MCF 10A (cell line): ENCODE data around the gene FOXK1. TPM values are rescaled to one million over a fixed set of nuclear protein-coding genes. Genes with fewer than 3 reads are reported as not detected.

Experiments used
- BruUV-seq: library from RNA; stranded (reverse); fragments of 400-500 nt; replicated peaks from 2 replicates; lab custom pipeline; 2021; lab: Mats Ljungman, UMichigan
- CTCF ChIA-PET: fragments of 300-600 bp; sonication (Branson Sonifier 250); formaldehyde crosslinking; extraction: SDS; loops from one replicate; lab custom pipeline; 2021; ENCODE audit warnings: antibody characterized with exemption, inconsistent platforms; lab: Yijun Ruan, JAX
- POLR2A ChIA-PET: fragments of 300-600, 350-650 bp; sonication (Branson Sonifier 250); formaldehyde crosslinking; extraction: SDS; loops from one replicate; lab custom pipeline; 2020; ENCODE audit warnings: antibody characterized with exemption, inconsistent platforms; lab: Yijun Ruan, JAX
- DNase-seq: peaks from one replicate; pipeline ENCODE4 v3.0.0-alpha.2; 2018; ENCODE audit not compliant: unreplicated experiment
- H3K27ac Mint-ChIP-seq: one replicate; pipeline ENCODE4 v1.8.0; 2022; ENCODE audit warnings: mild to moderate bottlenecking, low read depth, mixed read lengths; ENCODE audit not compliant: unreplicated experiment
- H3K27me3 Mint-ChIP-seq: one replicate; pipeline ENCODE4 v1.8.0; 2022; ENCODE audit warnings: mixed read lengths; ENCODE audit not compliant: insufficient read depth, unreplicated experiment
- H3K36me3 Mint-ChIP-seq: one replicate; pipeline ENCODE4 v1.8.0; 2022; ENCODE audit warnings: mild to moderate bottlenecking, moderate library complexity, mixed read lengths; ENCODE audit not compliant: insufficient read depth, unreplicated experiment
- H3K4me1 Mint-ChIP-seq: one replicate; pipeline ENCODE4 v1.8.0; 2022; ENCODE audit warnings: mixed read lengths; ENCODE audit not compliant: insufficient read depth, unreplicated experiment
- H3K4me3 Mint-ChIP-seq: one replicate; pipeline ENCODE4 v1.8.0; 2022; ENCODE audit warnings: mild to moderate bottlenecking, moderate library complexity, mixed read lengths; ENCODE audit not compliant: unreplicated experiment
- H3K9me3 Mint-ChIP-seq: one replicate; pipeline ENCODE4 v1.8.0; 2022; ENCODE audit warnings: mixed read lengths; ENCODE audit not compliant: unreplicated experiment
- intact Hi-C: fragments of 100-400 bp; cut with micrococcal nuclease; formaldehyde crosslinking; loops from 2 replicates; pipeline ENCODE4 v1.14.1; 2022
- total RNA-seq: library from RNA; stranded (reverse); gene quantifications from 2 replicates; pipeline ENCODE4 v1.2.3, GENCODE V29; 2022
- TF ChIP-seq, protein P1 (sequence below): fragments of 200-600 bp; IDR thresholded peaks from one replicate; pipeline ENCODE4 v1.8.0; 2022; ENCODE audit warnings: antibody characterized with exemption, mild to moderate bottlenecking; ENCODE audit not compliant: unreplicated experiment

FOXK1 gene
- total RNA-seq, 1 experiment from 2014 or later, result 37.7 TPM

DNA sequence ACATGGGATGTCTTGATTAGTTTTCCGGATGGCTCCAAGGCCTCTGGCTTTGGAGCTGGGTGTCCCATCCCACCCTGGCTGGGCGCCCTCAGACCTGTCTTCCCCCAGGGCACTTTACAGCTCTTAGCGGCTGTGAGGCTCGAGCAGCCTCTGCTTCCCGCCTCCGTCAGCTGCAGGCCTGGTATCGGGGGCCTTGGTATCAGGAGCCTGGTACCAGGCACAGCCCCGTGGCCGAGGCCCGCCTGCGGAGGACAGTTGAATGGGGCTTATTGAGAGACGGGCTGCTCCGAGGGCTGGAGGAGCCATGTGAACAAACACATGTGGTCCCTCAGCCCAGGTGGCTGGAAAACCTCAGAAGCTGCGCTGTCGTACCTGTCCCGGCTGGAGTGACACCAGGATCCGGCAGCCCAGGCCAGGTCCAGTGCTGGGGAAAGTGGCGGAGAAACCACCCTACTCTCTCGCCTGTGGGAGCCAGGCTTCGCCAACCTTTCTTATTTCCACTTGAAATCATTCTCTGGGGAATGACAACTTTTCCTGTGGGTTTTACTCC lies 69.4 kb downstream of the FOXK1 start:
- no peak for DNase-seq
- POLR2A ChIA-PET, result interaction anchor here (0.7 to 1.0 kb wide), 2 partner anchors 24 to 76 kb away, joined by 4 to 6 read pairs; partner anchors contain the start of gene AP5Z1
- CTCF ChIA-PET, result interaction anchor here (0.7 kb wide), 1 partner anchor 103 kb away, joined by 3 read pairs; no protein-coding TSS in a partner anchor
- intact Hi-C loops, result no loop called here
- Mint-ChIP-seq H3K27me3 (no peaks in the 10 kb centered on the region), H3K36me3 (peaks cover 74% of the 10 kb centered on the region), H3K4me1 (no peaks in the 10 kb centered on the region), H3K9me3 (no peaks in the 10 kb centered on the region), H3K27ac (peak overlapping the region; percentile 12), H3K4me3 (no peak overlapping the region)
- BruUV-seq, result no TSS peak
- TF ChIP-seq, protein P1, sequence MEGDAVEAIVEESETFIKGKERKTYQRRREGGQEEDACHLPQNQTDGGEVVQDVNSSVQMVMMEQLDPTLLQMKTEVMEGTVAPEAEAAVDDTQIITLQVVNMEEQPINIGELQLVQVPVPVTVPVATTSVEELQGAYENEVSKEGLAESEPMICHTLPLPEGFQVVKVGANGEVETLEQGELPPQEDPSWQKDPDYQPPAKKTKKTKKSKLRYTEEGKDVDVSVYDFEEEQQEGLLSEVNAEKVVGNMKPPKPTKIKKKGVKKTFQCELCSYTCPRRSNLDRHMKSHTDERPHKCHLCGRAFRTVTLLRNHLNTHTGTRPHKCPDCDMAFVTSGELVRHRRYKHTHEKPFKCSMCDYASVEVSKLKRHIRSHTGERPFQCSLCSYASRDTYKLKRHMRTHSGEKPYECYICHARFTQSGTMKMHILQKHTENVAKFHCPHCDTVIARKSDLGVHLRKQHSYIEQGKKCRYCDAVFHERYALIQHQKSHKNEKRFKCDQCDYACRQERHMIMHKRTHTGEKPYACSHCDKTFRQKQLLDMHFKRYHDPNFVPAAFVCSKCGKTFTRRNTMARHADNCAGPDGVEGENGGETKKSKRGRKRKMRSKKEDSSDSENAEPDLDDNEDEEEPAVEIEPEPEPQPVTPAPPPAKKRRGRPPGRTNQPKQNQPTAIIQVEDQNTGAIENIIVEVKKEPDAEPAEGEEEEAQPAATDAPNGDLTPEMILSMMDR, result no peak

DNA sequence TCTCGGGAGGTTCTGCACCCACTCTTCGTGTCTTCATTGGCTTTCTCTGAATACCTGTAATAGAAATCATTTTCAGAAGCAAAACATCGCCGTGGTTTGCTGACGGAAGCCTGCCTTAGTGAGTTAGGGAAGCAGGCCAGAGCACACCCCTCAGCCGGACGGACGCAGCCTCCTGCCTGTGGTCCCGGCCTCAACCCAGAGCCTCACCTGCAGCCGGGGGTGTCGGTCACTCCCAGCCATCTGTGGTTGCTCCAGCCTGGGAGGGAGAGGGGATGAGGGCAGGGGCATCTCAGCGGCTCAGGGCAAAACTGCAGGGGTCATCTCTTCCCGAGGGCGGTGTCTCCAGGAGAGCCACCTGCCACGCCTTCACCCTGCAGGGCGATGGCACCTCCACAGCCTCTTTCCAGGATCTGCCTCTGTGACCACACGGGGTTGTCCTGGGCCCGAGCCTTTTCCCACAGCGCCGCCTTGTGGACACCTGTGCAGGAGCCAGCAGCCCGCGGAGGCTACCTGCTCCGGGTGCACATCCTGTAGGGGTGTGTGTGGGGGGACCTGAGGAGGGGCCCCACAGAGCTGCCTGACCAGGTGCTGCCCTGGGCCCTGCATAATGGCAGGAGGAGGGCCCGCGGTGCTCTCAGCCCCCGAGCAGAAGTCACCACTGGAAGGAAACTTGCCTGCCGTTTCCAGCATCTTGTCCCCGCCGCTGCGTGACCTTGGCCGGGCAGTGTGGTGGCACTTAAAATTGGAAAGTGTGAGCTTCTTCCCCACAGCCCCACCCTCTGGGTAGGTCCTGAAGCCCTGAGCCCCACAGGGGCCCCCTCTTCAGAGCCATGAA lies 71.7 kb downstream of the FOXK1 start:
- TF ChIP-seq, protein P1, result peak; percentile 95
- no peaks in the 10 kb centered on the region for H3K9me3 Mint-ChIP-seq
- peaks cover 82% of the 10 kb centered on the region for H3K36me3 Mint-ChIP-seq
- ChIA-PET CTCF (interaction anchor here (0.6 to 2.3 kb wide), 7 partner anchors 10 to 1889 kb away, joined by 3 to 11 read pairs (median 4); no protein-coding TSS in a partner anchor), POLR2A (interaction anchor here (0.5 to 0.9 kb wide), 3 partner anchors 71 to 111 kb away, joined by 3 read pairs; no protein-coding TSS in a partner anchor)
- peak; percentile 73 for DNase-seq
- no peaks in the 10 kb centered on the region for H3K27me3 Mint-ChIP-seq
- no peak overlapping the region for H3K4me3 Mint-ChIP-seq
- no peak overlapping the region for H3K27ac Mint-ChIP-seq
- no TSS peak for BruUV-seq
- intact Hi-C loops, result loop anchor here (1.0 kb wide), 2 partner anchors 70 to 143 kb away; no protein-coding TSS in a partner anchor
- no peaks in the 10 kb centered on the region for H3K4me1 Mint-ChIP-seq

- CTCF ChIA-PET, result interaction anchor here (0.6 to 2.3 kb wide), 10 partner anchors 8 to 1890 kb away, joined by 3 to 11 read pairs (median 4); no protein-coding TSS in a partner anchor
- intact Hi-C loops, result loop anchor here (1.0 kb wide), 2 partner anchors 70 to 143 kb away; no protein-coding TSS in a partner anchor
- Mint-ChIP-seq H3K27me3 (no peaks in the 10 kb centered on the region), H3K27ac (no peak overlapping the region), H3K4me1 (no peaks in the 10 kb centered on the region), H3K9me3 (no peaks in the 10 kb centered on the region), H3K4me3 (no peak overlapping the region), H3K36me3 (peaks cover 86% of the 10 kb centered on the region)
- POLR2A ChIA-PET, result interaction anchor here (0.5 to 1.0 kb wide), 4 partner anchors 8 to 113 kb away, joined by 3 to 4 read pairs (median 3); no protein-coding TSS in a partner anchor
- no TSS peak for BruUV-seq
- TF ChIP-seq, protein P1, result no peak
- DNase-seq, result no peak
Measured at GRCh38 chr7:4754433-4755010, 72.4 kb downstream of the FOXK1 start.
